Lower leg skin (tissue), 3 donors: Measurements from ENCODE around the gene SEC14L1.

Experiments
- CTCF ChIP-seq, 3 donors: fragments of 450-650 bp; IDR thresholded peaks; one replicate each; pipeline ENCODE4 v1.5.1; 2016; ENCODE audit warnings: antibody characterized with exemption in 3 of 3, mild to moderate bottlenecking in 3 of 3, moderate library complexity in 2 of 3
- POLR2A ChIP-seq, 2 donors: fragments of 450-650 bp; IDR thresholded peaks; one replicate each; pipeline ENCODE4 v1.6.1; 2016 to 2017; ENCODE audit warnings: antibody characterized with exemption in 2 of 2, mild to moderate bottlenecking in 1 of 2, moderate library complexity in 1 of 2

GRCh38 chr17:77153472-77153871 lies 12.7 kb downstream of the SEC14L1 start:
- TF ChIP-seq POLR2A (IDR thresholded peaks at IDR 0.05) (no peak), CTCF (IDR thresholded peaks at IDR 0.05) (no peak)
